ENCODE results near the gene NTPCR. TPM values are rescaled to one million over a fixed set of nuclear protein-coding genes. Genes with fewer than 3 reads are reported as not detected.

NTPCR gene
- total RNA-seq, 1 donor from 2014 or later = 52.2 TPM

DNA sequence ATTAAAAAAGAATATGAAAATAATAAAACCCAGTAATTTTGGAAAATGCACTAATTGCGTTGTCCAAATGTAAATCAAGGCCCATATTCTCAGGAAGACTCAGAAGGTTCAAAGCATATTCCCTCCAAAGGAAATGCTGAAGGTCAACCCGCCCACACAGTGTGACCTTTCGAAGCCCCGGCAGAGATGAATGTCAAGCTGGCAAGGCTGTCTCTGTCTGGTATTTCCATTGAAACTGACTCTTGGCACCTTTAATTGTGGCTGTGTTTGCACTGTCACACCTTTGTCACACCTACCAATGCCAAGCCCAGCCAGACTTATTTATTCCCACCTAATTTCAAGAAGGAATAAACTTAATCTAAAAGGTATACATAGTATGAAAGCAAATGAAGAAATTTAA is 82.5 kb downstream of the NTPCR start:
- intact Hi-C loops (cut with micrococcal nuclease) = no loop called here
- ATAC-seq (no peak), DNase-seq (no peak)

DNA sequence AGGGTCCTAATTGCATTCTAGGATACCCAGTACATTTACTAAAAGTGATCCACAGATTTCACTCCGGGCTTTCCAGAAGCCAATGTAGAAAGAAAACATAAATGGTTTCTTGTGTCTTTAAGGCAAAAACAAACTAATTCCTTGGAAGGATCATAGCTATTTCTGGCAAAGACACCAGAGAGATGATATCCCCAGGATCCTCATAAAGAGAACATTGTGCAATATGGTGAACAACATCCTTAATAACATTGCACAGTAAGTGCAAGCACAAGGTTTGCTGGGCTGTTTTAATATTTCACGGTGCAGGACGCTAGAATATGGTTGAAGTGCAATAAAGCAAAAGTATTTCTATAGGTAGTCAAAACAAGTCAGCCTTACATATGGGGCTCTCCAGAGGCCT is 83.0 kb downstream of the NTPCR start:
- DNase-seq (no peak), ATAC-seq (no peak)
- intact Hi-C loops (cut with micrococcal nuclease) = no loop called here

Other genes starting within 250 kb of the NTPCR start
- gene MAP10, start 145.2 kb upstream of the NTPCR start, total RNA-seq = 2.6 TPM

All from left ventricle myocardium superior (tissue), 1 donor.